ENCODE results near the gene CCDC40.
A peak's percentile ranks its signal among the peaks of the same experiment; 100 is the strongest.

CCDC40 gene

DNA sequence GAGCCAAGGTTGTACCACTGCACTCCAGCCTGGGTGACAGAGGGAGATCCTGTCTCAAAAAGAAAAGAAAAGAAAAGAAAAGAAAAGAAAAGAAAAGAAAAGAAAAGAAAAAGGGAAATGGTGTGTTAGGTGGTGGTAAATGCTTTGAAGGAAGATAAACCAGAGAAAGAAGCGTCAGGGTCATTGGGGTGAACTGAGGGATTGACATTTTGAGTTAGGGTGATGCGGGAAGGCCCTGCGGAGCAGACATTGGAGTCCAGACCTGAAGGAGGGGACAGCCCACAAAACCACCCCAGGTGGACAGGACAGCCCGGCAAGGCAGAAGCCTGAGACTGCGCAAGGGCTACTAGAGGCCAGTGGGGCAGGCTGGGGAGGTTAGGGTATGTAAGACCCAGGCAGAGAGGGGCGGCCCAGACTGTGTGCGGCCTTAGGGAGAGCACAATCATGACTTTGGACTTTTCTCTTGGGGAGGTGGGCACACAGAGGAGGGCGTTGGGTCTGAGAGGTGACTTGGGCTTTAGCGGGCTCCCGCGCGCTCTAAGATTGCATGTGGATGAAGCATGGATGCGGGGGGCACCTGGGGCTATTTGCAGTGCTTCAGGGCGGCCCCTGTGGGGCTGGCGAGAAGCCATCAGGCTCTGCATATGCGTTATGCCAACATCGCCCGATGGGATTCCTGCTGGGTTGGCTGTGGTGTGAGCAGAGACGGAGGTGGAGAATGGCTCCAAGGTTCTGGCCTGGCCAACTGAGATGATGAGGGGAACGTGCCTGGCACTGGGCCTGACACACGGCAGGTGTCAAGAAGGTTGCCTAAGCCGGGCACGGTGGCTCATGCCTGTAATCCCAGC lies 61.6 kb downstream of the CCDC40 start:
- no peak for TF ChIP-seq FOXP2 (optimal IDR thresholded peaks at IDR 0.05; ENCODE audit: borderline replicate concordance, extremely low read depth, extremely low read length, insufficient read depth)
- no peak for TF ChIP-seq POLR2AphosphoS5 (IDR thresholded peaks at IDR 0.05; ENCODE audit: low read depth, low read length)
- TF ChIP-seq, protein P1, sequence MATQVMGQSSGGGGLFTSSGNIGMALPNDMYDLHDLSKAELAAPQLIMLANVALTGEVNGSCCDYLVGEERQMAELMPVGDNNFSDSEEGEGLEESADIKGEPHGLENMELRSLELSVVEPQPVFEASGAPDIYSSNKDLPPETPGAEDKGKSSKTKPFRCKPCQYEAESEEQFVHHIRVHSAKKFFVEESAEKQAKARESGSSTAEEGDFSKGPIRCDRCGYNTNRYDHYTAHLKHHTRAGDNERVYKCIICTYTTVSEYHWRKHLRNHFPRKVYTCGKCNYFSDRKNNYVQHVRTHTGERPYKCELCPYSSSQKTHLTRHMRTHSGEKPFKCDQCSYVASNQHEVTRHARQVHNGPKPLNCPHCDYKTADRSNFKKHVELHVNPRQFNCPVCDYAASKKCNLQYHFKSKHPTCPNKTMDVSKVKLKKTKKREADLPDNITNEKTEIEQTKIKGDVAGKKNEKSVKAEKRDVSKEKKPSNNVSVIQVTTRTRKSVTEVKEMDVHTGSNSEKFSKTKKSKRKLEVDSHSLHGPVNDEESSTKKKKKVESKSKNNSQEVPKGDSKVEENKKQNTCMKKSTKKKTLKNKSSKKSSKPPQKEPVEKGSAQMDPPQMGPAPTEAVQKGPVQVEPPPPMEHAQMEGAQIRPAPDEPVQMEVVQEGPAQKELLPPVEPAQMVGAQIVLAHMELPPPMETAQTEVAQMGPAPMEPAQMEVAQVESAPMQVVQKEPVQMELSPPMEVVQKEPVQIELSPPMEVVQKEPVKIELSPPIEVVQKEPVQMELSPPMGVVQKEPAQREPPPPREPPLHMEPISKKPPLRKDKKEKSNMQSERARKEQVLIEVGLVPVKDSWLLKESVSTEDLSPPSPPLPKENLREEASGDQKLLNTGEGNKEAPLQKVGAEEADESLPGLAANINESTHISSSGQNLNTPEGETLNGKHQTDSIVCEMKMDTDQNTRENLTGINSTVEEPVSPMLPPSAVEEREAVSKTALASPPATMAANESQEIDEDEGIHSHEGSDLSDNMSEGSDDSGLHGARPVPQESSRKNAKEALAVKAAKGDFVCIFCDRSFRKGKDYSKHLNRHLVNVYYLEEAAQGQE (IDR thresholded peaks at IDR 0.05; ENCODE audit: insufficient read depth in 1 of 2, low read depth in 2 of 2, low read length in 2 of 2) = no peak
- no peak for TF ChIP-seq TAF1 (IDR thresholded peaks at IDR 0.05; ENCODE audit: borderline replicate concordance, insufficient read depth, low read length)
- TF ChIP-seq SIN3A (IDR thresholded peaks at IDR 0.05; ENCODE audit: borderline replicate concordance, insufficient read depth, low read length) = no peak

DNA sequence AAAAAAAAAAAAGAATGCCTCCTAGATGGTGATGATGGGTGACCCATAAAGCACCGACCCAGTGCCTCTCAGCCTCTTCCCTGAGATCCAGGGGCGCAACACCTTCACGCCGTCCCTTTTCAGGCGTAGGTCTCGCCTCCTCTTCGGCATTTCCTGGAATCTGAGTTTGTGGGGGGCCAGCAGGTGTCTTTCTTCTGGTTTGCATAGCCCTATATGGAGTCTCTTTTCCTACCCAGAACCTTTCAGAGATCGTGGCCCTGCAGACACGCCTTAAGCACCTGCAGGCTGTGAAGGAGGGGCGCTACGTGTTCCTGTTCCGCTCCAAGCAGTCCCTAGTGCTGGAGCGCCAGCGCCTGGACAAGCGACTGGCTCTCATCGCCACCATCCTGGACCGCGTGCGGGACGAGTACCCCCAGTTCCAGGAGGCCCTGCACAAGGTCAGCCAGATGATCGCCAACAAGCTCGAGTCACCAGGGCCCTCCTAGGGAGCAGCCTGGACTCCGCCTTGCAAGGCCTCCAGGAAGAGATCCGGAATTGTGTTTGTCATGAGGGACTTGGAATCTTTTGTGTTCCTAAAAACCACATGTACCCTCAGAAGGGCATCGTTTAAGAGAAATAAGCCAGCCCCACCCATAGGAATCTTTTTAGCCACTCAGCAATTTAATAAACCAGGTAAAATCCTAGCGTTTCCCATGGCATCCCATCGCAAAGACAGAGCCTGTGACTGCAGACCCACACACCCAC lies 63.0 kb downstream of the CCDC40 start:
- TF ChIP-seq POLR2AphosphoS5 (IDR thresholded peaks at IDR 0.05; ENCODE audit: low read depth, low read length) (no peak), FOXP2 (optimal IDR thresholded peaks at IDR 0.05; ENCODE audit: borderline replicate concordance, extremely low read depth, extremely low read length, insufficient read depth) (no peak), SIN3A (IDR thresholded peaks at IDR 0.05; ENCODE audit: borderline replicate concordance, insufficient read depth, low read length) (no peak), TAF1 (IDR thresholded peaks at IDR 0.05; ENCODE audit: borderline replicate concordance, insufficient read depth, low read length) (no peak)
- TF ChIP-seq, protein P1 (IDR thresholded peaks at IDR 0.05; ENCODE audit: insufficient read depth in 1 of 2, low read depth in 2 of 2, low read length in 2 of 2) = no peak

DNA sequence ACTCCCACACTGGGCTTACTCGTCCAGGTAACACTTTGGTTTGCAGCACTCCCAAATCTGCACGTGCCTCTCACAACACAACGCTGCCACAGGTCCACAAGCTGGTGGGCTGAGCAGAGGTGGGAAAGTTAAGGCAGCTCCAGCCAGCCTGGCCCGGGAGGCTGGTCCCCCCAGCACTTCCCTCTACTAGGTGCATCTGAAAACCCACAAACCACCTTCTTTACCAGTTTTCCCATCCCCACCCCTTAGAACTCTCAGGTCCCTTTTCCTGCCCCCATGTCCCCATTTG lies 63.5 kb downstream of the CCDC40 start:
- no peak for TF ChIP-seq POLR2AphosphoS5 (IDR thresholded peaks at IDR 0.05; ENCODE audit: low read depth, low read length)
- TF ChIP-seq, protein P1 (IDR thresholded peaks at IDR 0.05; ENCODE audit: insufficient read depth in 1 of 2, low read depth in 2 of 2, low read length in 2 of 2) = no peak
- TF ChIP-seq FOXP2 (optimal IDR thresholded peaks at IDR 0.05; ENCODE audit: borderline replicate concordance, extremely low read depth, extremely low read length, insufficient read depth) = no peak
- TF ChIP-seq TAF1 (IDR thresholded peaks at IDR 0.05; ENCODE audit: borderline replicate concordance, insufficient read depth, low read length) = no peak
- TF ChIP-seq SIN3A (IDR thresholded peaks at IDR 0.05; ENCODE audit: borderline replicate concordance, insufficient read depth, low read length) = no peak

DNA sequence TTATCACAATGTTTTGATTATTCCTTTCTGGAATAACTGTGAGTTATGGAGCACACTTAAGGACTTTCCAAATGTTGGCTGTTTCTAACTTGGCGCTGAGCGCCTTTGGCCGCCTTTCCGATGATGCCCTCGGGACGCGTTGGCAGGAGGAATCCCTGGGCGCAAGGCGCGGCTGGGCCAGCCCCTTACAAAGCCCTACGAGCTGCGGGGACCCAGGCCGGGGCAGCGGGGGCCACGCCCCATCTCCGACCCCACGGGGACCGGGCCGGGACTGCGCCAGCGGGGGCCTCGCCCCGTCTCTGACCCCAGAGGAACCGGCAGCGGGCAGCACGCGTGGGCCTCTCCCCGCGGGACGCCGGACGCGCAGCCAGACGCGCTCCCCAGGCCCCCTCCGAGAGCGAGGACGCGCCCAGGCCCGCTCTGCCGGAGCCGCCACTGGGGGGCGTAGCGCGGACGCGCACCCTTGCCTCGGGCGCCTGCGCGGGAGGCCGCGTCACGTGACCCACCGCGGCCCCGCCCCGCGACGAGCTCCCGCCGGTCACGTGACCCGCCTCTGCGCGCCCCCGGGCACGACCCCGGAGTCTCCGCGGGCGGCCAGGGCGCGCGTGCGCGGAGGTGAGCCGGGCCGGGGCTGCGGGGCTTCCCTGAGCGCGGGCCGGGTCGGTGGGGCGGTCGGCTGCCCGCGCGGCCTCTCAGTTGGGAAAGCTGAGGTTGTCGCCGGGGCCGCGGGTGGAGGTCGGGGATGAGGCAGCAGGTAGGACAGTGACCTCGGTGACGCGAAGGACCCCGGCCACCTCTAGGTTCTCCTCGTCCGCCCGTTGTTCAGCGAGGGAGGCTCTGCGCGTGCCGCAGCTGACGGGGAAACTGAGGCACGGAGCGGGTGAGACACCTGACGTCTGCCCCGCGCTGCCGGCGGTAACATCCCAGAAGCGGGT lies 64.8 kb downstream of the CCDC40 start, which contains the start of gene GAA:
GAA (plus strand) TSS at position 571 of the 935 bp plus-strand sequence. CDS start 3,006 bp downstream, outside the sequence.
- peak; percentile 84 for TF ChIP-seq FOXP2 (optimal IDR thresholded peaks at IDR 0.05; ENCODE audit: borderline replicate concordance, extremely low read depth, extremely low read length, insufficient read depth)
- peak; percentile 40; the same call in 1 of the 2 replicates for TF ChIP-seq POLR2AphosphoS5 (IDR thresholded peaks at IDR 0.05; ENCODE audit: low read depth, low read length)
- TF ChIP-seq, protein P1 (IDR thresholded peaks at IDR 0.05; ENCODE audit: insufficient read depth in 1 of 2, low read depth in 2 of 2, low read length in 2 of 2) = no peak
- TF ChIP-seq SIN3A (IDR thresholded peaks at IDR 0.05; ENCODE audit: borderline replicate concordance, insufficient read depth, low read length) = no peak
- no peak; the same call in 1 of the 2 replicates for TF ChIP-seq TAF1 (IDR thresholded peaks at IDR 0.05; ENCODE audit: borderline replicate concordance, insufficient read depth, low read length)

All from PFSK-1 (cell line).